GM18498 (cell line): ENCODE measurements around the gene GRIN2A.

Experiments
- ATAC-seq: cut with Tn5 transposase; IDR thresholded peaks from one replicate; pipeline ENCODE4 v1.9.1; 2021; ENCODE audit warnings: mild to moderate bottlenecking, moderate library complexity; ENCODE audit not compliant: unreplicated experiment

GRIN2A gene

DNA sequence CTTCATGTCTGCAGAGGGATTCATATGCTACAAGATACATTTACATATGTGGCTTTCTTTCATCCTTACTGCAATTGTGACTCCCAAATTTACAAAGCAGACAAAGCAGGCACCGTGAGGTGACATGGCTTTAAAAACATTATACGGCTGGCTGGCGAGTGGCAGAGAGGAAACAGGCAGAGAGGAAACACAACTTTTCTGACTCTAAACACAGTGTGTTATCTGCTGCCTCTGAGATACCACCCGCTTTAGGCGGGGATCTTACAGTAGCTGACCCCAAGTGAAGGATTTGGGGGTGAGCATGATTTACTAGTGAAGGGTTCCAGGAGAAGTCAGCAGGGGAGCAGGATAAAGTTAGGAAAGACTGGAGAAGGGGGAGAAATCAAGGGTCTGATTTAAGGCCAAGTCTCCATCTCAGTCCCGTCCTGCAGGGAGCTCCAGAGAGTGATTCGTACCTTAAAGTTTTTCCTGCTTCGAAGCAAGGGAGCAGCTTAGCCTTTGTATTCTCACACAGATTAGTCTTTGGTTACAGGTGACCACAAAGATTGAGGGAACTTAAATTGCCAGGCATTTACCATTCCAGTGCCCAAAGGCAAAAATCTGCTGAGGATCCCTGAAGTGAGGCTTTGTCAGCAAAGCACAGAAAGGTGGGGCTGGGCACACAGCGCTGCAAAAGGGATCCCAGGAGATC is 355.0 kb downstream of the GRIN2A start:
- no peak for ATAC-seq

DNA sequence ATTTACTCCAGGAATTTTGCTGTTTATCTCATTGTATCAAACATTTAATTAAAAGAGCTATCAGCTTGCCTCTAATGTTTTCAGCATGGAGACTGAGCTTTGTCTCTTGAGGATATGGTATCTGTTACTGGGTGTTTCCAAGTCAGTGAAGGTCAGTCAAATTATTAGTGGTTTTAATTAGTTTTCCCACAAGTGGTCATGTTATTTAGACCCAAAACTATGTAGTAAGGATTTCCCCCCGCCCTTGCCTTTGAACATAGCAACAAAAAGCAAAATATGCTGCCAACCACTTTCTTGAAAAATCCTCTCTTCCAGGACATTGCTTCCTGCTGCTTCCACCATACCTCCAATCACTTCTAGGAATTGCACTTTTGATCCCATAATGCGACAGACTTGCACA is 355.6 kb downstream of the GRIN2A start:
- ATAC-seq: no peak

DNA sequence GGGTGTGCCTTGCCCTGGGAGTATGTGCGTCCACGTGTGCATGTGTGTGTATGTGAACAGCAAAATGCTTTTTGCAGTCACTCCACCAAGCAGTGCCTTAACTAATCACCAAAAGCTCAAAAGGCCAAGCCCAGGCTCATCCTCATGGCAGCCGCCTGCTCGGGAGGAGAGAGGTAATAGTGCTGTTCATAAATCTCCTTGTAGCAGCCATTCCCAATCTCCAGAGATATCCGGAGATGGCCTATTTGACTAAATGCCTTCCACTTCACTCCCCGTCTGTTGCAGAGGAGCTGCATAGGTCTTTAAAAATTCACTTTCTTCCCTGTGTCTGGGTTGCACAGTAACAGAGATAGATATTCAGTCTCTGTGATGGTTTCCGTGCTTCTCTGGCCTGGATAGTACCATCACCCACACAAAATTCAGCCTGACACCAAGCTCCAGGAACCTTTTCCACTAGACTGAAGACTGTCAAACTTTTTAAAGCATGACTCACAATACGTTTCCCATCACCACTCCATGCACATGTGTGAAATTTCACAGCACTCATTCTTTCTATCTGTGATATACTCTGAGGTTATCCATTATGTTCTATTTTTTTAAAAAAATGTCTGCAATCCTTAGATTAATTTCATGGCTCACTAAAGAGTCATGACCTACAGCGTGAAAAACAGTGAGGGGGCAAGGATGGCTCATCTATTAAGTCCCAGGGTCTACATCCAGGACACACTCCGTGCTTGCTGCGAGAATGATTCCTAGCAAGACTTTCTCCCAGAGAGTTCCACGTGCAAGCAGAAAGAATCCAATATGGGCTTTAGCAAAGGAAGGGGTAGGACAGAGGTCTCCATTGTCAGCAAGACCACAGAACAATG is 357.8 kb downstream of the GRIN2A start:
- no peak for ATAC-seq

DNA sequence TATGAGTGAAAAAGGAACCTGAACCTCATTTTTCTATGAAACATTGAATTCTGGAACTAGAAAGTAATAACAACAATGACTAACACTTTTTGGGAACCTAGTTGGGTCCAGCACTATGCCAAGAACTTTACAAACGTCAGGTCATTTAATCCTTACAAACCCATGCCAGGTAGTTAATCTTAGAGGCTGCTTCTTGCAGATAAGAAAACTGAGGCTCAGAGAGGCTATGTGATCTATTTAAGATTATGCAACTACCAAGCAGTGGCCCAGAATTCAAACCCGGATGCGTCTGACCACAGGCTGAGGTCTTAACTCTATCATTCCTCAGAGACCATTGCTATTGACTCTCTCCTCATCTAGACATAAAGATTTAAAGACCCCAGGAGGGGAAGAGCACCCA is 358.7 kb downstream of the GRIN2A start:
- ATAC-seq: no peak

DNA sequence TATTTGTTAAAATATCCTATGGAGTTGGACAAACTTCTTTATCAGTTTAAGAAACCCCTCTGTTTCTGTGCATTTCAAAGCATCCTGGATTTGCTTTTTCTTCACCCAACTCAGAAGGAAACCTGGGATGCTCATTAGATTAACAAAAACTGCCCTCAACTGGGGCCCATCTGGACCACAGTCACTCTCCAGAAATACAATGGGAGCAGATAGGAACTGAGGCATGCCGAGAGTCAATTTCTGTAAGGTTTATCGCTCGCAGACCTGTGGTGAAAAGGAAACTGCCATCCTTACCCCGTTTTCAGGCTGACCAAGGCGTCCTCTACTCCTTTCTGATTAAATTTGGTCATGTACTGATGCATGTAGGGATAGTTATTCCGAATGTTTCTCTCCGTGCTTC is 360.3 kb downstream of the GRIN2A start:
- no peak for ATAC-seq

DNA sequence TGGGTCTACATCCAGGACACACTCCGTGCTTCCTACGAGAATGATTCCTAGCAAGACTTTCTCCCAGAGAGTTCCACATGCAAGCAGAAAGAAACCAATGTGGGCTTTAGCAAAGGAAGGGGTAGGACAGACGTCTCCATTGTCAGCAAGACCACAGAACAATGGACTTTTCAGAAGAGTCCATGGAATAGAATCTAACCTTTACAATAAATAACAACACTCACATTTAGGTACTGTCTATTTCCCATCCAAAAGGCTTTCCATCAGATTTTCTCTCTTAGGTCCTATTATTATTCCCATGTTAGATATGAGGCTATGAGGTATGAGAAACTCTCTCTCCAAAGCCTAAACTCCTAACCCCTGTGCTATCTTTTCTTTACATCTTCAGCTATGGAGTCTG is 360.9 kb downstream of the GRIN2A start:
- no peak for ATAC-seq

DNA sequence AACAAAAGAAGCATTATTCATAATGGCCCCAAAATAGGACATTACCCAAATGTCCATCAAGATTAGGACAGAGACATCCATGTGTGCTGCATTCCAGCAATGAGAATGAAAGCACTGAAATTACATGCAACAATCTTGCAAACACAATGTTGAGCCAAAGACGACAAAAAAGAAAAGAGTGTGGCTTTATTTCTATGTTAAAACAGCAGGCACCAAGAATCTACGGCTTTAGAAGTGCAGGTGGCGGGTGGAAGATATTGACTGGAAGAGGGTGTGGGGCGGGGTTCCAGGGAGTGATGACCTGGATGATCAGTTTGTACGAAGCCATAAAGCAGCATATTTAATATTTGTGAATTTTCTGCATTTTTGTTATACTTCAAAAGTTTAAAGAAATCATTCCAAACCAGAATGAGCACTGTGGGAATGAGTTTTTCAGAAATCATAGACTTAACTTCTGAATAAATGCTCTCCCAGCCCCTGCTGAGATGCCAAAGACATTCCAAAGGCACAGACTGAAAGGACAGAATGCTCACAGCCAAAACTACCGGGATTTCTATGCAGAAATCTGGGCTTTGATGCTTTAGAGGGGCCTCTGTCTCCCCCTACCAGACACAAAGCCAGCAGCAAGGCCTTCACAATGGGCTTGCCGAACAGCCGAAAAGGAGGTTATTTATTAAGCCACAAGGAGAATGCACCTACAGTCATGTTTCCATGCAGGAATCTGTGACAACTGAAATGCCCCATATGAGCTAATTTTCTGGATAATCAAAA is 361.6 kb downstream of the GRIN2A start:
- no peak for ATAC-seq

DNA sequence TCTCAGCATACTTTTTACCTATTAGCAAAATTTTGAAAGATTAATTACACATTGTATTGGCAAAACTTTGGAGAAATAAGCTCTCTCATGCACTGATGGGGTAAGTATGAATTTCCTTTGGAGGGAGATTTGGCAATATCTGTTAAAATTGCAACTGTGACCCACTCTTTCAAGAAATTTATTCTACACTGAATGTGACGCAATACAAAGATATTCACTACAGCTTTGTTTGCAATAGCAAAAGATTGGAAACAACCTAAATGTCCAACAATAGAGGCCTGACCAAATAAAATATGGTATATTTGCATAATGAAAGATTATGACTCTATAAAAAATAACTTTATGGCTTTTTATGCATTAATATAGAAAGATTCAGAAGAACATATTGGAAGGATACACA is 363.5 kb downstream of the GRIN2A start:
- ATAC-seq: no peak

DNA sequence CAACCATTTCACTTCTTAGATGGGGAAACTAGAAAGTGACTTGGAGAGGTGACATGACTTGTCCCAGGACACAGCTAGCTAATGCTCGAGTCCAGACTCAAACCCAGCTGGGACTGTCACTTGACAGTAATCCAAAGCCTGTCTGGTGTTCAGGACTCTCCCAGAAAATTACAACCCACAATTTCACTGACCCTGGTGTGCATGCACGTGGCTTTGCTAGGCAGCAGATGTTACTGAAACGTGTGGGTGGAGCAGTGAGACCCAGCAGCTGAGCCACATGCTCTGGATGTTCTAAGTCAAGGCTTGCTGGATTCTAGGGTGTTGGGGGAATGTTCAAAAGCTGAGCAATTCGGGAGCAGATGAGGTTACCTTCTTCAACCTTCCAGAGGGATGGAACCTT is 364.6 kb downstream of the GRIN2A start:
- ATAC-seq: no peak

DNA sequence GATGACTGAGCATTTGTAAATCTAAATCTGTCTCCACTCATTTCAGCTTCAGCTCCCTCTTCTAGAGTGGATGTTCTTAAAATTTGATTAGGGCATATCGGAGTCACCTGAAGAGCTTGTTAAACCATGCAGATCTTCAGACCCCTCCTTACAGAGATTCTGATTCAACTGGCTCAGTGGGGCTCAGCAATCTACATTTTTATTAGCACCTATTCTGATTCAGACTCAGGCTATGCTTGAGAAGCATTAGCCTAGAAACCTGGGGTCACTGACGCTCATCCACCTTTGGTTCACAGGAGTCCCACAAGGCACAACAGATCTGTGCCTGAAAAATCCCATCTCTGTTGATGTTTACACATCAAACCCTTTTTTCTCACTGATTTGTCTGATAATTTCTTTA is 365.6 kb downstream of the GRIN2A start:
- no peak for ATAC-seq

DNA sequence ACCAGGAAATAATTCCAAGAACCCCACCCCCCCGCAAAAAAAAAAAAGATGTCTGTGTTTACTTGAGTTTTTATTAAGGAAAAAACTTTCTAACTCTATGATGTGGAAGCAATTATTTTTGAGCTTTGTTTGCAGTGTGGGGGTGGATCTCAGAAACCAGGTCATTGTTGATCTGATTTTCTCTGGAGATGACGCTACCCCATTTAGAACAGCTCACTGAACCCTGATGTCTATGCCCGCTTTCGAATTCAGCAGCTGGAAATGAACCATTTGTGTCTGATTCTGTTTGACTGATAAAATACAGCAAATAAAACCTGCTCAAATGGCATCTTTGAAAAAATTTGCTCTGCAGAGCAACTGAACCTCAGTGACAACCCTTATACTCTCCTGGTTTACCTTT is 368.6 kb downstream of the GRIN2A start:
- ATAC-seq: no peak

DNA sequence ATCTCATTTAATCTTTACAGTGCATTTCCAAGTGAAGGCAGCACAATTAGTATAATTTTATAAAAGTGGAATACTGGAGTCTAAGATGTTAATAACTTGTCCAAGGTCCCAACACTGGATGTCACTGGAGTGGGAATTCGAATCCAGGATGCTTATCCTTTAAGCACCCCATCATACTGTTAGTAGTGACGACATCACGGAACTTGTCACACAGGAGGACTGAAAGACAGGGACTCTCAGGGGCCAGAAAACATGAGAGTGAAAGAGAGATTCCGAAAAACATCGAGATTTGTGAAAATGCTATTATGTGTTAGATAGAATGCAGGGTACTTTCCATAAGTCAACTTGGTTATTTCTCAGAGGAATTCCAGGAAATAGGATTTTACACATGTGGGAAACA is 374.0 kb downstream of the GRIN2A start:
- no peak for ATAC-seq

DNA sequence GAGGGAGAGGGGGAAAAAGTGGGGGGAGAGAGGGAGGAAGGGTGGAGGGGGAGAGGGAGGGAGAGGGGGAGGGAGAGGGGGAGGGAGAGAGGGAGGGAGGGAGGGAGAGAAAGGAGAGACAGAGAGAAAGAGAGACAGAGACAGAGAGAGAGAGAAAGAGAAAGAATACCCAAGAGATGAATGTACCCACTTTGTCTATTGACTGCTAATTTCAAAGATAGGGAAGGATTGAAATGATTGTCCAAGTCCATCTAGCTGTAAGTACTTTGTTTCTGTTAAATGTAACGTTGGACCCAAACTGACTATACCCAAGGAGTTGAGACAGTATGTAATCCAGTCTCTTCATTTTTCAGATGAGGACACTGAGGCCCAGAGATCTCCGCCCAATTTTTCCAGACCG is 374.9 kb downstream of the GRIN2A start:
- no peak for ATAC-seq

DNA sequence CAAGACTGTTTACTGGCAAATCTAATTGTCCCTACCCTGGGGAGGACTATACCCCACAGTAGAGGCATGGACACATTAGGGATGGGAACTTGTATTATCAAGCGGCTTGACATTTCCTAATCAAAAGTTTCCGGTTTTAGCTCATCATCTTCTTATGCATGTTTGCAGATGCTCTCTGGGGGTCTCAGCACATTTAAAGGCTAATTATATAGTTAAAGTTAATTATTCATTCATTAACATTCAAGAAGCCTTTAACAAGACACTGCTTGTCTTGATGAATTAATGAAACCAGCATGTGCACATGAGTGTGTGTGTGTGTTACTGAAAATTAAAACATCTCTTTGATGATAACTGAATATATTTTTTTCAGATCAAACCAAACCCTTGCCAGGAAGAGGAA is 377.1 kb downstream of the GRIN2A start:
- ATAC-seq: no peak

DNA sequence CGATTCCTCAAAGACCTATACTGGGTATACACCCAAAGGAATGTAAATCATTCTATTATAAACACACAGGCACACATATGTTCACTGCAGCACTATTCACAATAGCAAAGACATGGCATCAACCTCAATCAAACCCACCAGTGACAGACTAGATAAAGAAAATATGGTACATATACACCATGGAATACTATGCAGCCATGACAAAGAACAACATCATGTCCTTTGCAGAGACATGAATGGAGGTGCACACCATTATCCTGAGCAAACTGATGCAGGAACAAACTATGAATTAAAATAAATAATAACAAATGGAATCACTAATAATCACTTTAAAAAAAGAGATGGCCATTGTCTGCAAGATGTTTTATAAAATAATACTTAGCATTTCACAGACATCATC is 380.1 kb downstream of the GRIN2A start:
- ATAC-seq: no peak

DNA sequence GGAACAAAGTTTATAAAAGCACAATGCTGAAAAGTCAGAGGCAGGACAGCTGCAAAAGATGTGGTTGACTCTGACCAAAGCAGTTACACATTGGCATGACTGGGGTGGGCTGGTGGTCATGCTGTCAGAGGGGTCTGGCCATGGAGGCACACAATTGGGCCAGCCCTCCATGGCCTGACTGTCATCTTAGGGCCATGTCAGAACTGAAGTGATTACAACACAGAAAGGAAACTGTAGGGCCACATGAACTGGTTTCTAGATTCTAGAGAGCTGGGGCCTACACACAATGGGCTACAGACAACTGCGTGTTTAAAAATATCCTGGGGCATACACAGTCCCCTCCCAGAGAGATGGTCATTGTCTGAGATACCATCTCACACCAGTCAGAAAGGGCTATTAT is 380.6 kb downstream of the GRIN2A start:
- no peak for ATAC-seq

DNA sequence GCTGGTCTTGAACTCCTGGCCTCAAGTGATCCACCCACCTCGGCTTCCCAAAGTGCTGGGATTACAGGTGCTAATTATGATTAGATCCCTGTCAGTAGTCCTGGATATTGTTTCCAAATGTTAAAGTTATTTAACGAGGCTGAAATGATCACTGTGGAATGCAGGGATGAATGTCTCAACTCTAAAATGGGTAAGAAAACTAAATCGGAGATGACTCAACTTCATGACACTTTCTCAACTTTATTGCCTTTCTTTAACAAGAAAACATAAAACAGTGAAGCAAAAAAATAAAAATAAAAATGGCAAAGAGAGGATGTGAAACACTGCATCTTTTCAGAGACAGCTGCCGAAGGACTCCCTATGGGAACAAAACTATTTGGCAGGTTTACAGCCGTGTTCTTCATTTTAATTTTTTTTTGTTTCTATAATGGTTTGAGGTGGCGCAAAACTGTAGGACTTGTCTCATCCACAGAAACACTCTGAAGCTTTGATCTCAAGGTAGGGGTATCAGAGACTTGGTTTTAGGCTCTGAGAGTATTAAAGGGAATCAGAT is 382.0 kb downstream of the GRIN2A start:
- no peak for ATAC-seq

DNA sequence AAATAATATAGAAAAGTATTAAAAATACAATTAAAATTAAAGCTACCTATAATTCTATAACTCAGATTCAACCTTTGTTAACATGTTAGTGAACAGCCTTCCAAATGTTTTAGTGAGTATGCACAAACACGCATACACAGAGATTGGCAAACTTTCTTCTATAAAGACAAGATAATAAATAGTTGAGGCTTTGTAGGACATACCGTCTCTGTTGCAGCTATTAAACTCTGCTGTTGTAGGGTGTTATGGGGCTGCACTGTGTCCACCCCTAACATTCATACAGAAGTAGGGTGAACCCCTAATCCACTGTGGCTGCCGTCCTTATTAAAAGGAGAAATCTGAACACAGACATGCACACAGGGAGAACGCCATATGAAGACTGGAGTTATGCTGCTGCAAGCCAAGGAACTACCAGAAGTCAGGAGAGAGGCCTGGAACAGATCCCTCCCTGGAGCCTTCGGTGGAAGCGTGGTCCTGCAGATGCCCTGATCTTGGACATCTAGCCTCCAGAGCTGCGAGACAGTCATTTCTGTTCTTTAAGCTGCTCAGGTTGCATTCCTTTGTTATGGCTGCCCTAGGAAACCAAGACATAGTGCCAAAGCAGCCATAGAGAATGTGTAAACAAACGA is 383.2 kb downstream of the GRIN2A start:
- ATAC-seq: no peak

DNA sequence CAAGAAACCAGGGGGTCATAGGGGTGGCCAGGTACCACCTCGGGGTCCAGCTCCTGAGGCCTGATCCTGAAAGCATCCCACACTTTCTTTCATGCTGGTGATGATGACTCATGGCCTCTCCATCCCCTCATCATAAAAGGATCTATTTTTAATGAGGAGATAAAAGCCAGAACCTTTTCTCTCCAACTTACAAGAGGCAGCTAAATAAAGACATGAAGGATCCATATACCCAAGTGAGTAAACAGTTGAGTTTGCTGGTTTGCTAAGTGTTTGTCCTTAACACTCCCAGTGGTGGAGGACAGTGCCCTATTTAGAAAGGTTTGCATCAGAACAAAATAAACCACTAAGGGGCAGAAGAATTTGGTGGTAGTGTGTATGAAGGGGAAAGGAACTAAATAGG is 383.8 kb downstream of the GRIN2A start:
- no peak for ATAC-seq

DNA sequence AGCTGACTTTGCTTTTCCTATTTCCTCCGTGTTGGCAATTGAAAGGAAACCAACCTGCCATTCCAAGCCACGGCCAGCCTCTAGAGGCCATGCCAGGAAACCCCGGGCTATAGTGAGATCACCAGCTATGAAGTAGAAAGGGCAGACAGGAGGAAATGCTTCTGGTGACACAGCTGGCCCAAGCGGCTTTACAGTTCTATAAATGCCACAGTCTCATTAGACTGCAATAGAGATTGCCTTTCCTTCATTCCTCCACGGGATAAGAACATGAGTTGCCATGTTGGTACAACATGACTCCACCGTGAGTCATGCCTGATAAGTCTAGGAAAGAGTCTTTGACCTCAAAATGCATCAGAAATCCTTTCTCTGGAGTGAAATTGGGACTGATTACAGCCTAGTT is 384.9 kb downstream of the GRIN2A start:
- no peak for ATAC-seq

DNA sequence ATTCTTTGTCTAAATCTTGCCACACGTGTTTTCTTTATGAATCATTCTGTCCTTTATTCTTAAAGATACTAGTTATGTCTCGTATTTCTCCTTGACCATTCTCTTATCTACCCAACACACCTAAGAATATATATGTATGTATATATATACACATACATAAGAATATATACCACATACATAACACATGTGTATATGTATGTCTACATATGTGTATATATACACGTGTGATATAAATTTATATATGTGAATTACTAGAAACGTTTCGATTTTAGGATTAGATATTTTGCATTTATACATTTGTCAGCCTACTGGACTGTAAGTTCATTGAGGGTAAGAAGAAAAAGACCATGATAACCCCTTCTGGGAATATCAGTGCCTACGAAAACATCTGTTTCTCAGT is 388.6 kb downstream of the GRIN2A start:
- ATAC-seq: no peak
